RCC 7860 (cell line): ENCODE data around the gene ACOX1.

Experiments
- DNase-seq: peaks from one replicate; pipeline ENCODE4 v3.0.0-alpha.2; 2015; ENCODE audit warnings: low spot score
- FAIRE-seq: peaks from 2 replicates; lab custom pipeline; 2012; peaks lifted over from hg19 to GRCh38; lab: Jason Lieb, UNC

The ACOX1 gene

GRCh38 chr17:75940727-75941441, 38.1 kb downstream of the ACOX1 start, which contains the start of gene FBF1:
FBF1 (minus strand) TSS chr17:75941042; CDS start chr17:75938149, 2,893 bp downstream.
- FAIRE-seq: peak; percentile 72
- DNase-seq: peak; percentile 92

GRCh38 chr17:75937652-75938051, 41.3 kb downstream of the ACOX1 start:
- FAIRE-seq: no peak

GRCh38 chr17:75933808-75934207, 45.2 kb downstream of the ACOX1 start:
- no peak for DNase-seq
- no peak for FAIRE-seq

More at GRCh38 chr17:75937652-75938051, 41.3 kb downstream of the ACOX1 start:
- DNase-seq: no peak

GRCh38 chr17:75932852-75933251, 46.1 kb downstream of the ACOX1 start:
- no peak for DNase-seq
- FAIRE-seq: no peak

GRCh38 chr17:75931062-75931461, 47.9 kb downstream of the ACOX1 start:
- DNase-seq (no peak), FAIRE-seq (no peak)

- FAIRE-seq: no peak
- DNase-seq: no peak
These were observed 51.6 kb downstream of the ACOX1 start for GRCh38 chr17:75927286-75927922.

GRCh38 chr17:75926456-75926855, 52.5 kb downstream of the ACOX1 start:
- no peak for FAIRE-seq
- DNase-seq: no peak

- DNase-seq: no peak
- no peak for FAIRE-seq
These were observed 53.1 kb downstream of the ACOX1 start for GRCh38 chr17:75925912-75926311.

- FAIRE-seq (no peak), DNase-seq (no peak)
These were observed 53.9 kb downstream of the ACOX1 start for GRCh38 chr17:75925103-75925502.

GRCh38 chr17:75922963-75923874, 55.7 kb downstream of the ACOX1 start:
- FAIRE-seq: no peak
- DNase-seq: no peak

GRCh38 chr17:75922173-75922961, 56.6 kb downstream of the ACOX1 start:
- FAIRE-seq (no peak), DNase-seq (no peak)

GRCh38 chr17:75921596-75921995, 57.4 kb downstream of the ACOX1 start:
- no peak for DNase-seq
- FAIRE-seq: no peak

- FAIRE-seq (no peak), DNase-seq (no peak)
These were observed 58.9 kb downstream of the ACOX1 start for GRCh38 chr17:75920045-75920560.

- DNase-seq (no peak), FAIRE-seq (no peak)
These were observed 59.4 kb downstream of the ACOX1 start for GRCh38 chr17:75919611-75920010.

GRCh38 chr17:75917917-75918445, 61.0 kb downstream of the ACOX1 start:
- DNase-seq (no peak), FAIRE-seq (no peak)

GRCh38 chr17:75917141-75917916, 61.6 kb downstream of the ACOX1 start:
- DNase-seq: no peak
- FAIRE-seq: no peak

GRCh38 chr17:75915268-75915667, 63.7 kb downstream of the ACOX1 start:
- FAIRE-seq (no peak), DNase-seq (no peak)

- DNase-seq: no peak
- FAIRE-seq: no peak
These were observed 64.2 kb downstream of the ACOX1 start for GRCh38 chr17:75914643-75915267.
